Dermis microvascular lymphatic vessel endothelial cell (primary cell): ENCODE data around the gene OR51G1. TPM values are rescaled to one million over a fixed set of nuclear protein-coding genes. Genes with fewer than 3 reads are reported as not detected.

Experiments
- total RNA-seq: library from RNA; depleted of rRNA; stranded (reverse); fragments of >200 nt; gene quantifications from 2 replicates; pipeline ENCODE4 v1.2.1, GENCODE V29; 2014

OR51G1 gene
- total RNA-seq, 1 donor from 2014 or later, result not detected

Other genes with a start within 250 kb of the OR51G1 start
- not detected in 2 replicates for gene OR51E2, start 226.5 kb downstream of the OR51G1 start, total RNA-seq
- not detected in 2 replicates for gene MMP26, start 219.6 kb downstream of the OR51G1 start, total RNA-seq
- gene OR51F1, start 154.4 kb downstream of the OR51G1 start, total RNA-seq, result not detected in 2 replicates
- gene OR52R1, start 120.0 kb downstream of the OR51G1 start, total RNA-seq, result not detected in 2 replicates
- not detected in 2 replicates for gene OR51F2, start 103.0 kb downstream of the OR51G1 start, total RNA-seq
- not detected in 2 replicates for gene OR51S1, start 75.1 kb downstream of the OR51G1 start, total RNA-seq
- gene OR51T1, start 42.4 kb downstream of the OR51G1 start, total RNA-seq, result not detected in 2 replicates
- gene OR51A7, start 20.6 kb downstream of the OR51G1 start, total RNA-seq, result not detected in 2 replicates
- not detected in 2 replicates for gene OR51G2, start 5.0 kb downstream of the OR51G1 start, total RNA-seq
- gene OR51A4, start 23.3 kb upstream of the OR51G1 start, total RNA-seq, result not detected in 2 replicates
- gene OR51A2, start 31.4 kb upstream of the OR51G1 start, total RNA-seq, result not detected in 2 replicates
- not detected in 2 replicates for gene OR51L1, start 70.5 kb upstream of the OR51G1 start, total RNA-seq
- not detected in 2 replicates for gene OR52J3, start 122.2 kb upstream of the OR51G1 start, total RNA-seq
- gene OR52E2, start 135.3 kb upstream of the OR51G1 start, total RNA-seq, result not detected in 2 replicates
- not detected in 2 replicates for gene OR52E1, start 145.2 kb upstream of the OR51G1 start, total RNA-seq
- gene OR52A5, start 214.0 kb upstream of the OR51G1 start, total RNA-seq, result not detected in 2 replicates
- not detected in 2 replicates for gene OR52A1, start 230.4 kb upstream of the OR51G1 start, total RNA-seq